GM12878 (cell line): ENCODE data around the gene MYO1E. TPM values are rescaled to one million over a fixed set of nuclear protein-coding genes. Genes with fewer than 3 reads are reported as not detected.

Experiments used
- BCLAF1 ChIP-seq: fragments of 450-650 bp; IDR thresholded peaks from 2 replicates; pipeline ENCODE4 v1.6.1; 2017; ENCODE audit warnings: antibody characterized with exemption, mild to moderate bottlenecking, moderate library complexity
- MTA3 ChIP-seq: IDR thresholded peaks from 2 replicates; pipeline ENCODE4 v1.6.1; 2012; ENCODE audit warnings: low read length, inconsistent platforms, borderline replicate concordance
- NR2C1 ChIP-seq: fragments of 450-650 bp; IDR thresholded peaks from 2 replicates; pipeline ENCODE4 v1.6.1; 2017; ENCODE audit warnings: antibody characterized with exemption, mild to moderate bottlenecking, moderate library complexity
- NR2C2 ChIP-seq: IDR thresholded peaks from 2 replicates; pipeline ENCODE4 v1.6.1; 2011; ENCODE audit warnings: borderline replicate concordance, low read depth; ENCODE audit not compliant: control insufficient read depth, insufficient read length
- POLR2AphosphoS2 ChIP-seq: IDR thresholded peaks from 2 replicates; pipeline ENCODE4 v1.6.1; 2011; ENCODE audit warnings: low read depth, mild to moderate bottlenecking, low read length, improper control_type of control experiment, moderate library complexity
- RBBP5 ChIP-seq: fragments of 200-600 bp; sonication (generic); conservative IDR thresholded peaks from 2 replicates; pipeline ENCODE4 v1.6.1; 2016
- RFX5 ChIP-seq: IDR thresholded peaks from 2 replicates; pipeline ENCODE4 v1.6.1; 2011; ENCODE audit warnings: low read depth, low read length, improper control_type of control experiment
- SREBF1 ChIP-seq: IDR thresholded peaks from 2 replicates; pipeline ENCODE4 v1.6.1; 2012; ENCODE audit warnings: mild to moderate bottlenecking, low read length
- SUPT20H ChIP-seq: IDR thresholded peaks from 2 replicates; pipeline ENCODE4 v1.6.1; 2011; ENCODE audit warnings: low read depth, mild to moderate bottlenecking, low read length, moderate library complexity, borderline replicate concordance; ENCODE audit not compliant: control insufficient read depth
- USF2 ChIP-seq: IDR thresholded peaks from 2 replicates; pipeline ENCODE4 v1.6.1; 2011; ENCODE audit warnings: low read depth, low read length, improper control_type of control experiment, borderline replicate concordance
- ZNF384 ChIP-seq: IDR thresholded peaks from 2 replicates; pipeline ENCODE4 v1.6.1; 2012; ENCODE audit warnings: low read depth, mild to moderate bottlenecking, low read length, improper control_type of control experiment, borderline replicate concordance
- polyA plus RNA-seq, 11 experiments: library from polyadenylated mRNA; depleted of rRNA in 4 of 11; unstranded in 6 of 11; stranded (reverse) in 5 of 11; fragments of >200 nt; fragmentation: Nextera tagmentation in 4 of 11; fragmentation: Illumina TruSeq in 1 of 11; extraction: Ambion mirVana in 4 of 11; extraction: Trizol in 1 of 11; gene quantifications; 1 replicate in 1 of 11; 2 replicates in 10 of 11; pipeline versions ENCODE4 v1.2.1 to v1.2.3, GENCODE V29; 2011 to 2016; ENCODE audit warnings: inconsistent platforms in 2 of 11, missing spikeins in 2 of 11, low read depth in 1 of 11
- total RNA-seq, 4 experiments: library from RNA; depleted of rRNA in 3 of 4; stranded (reverse); fragments of >200 nt in 3 of 4; fragmentation: Illumina TruSeq in 1 of 4; extraction: Trizol in 1 of 4; gene quantifications; 2 replicates each; pipeline versions ENCODE4 v1.2.1 to v1.2.3, GENCODE V29; 2013 to 2021

Gene MYO1E
- total and polyA plus RNA-seq, 10 of the 15 experiments (the other 5 are each of a cell fraction or from before 2014, with no cell fraction given) = 10.3 to 266 (median 64.9) TPM

- TF ChIP-seq BCLAF1 (no peak), NR2C1 (no peak), SREBF1 (no peak), RFX5 (no peak), RBBP5 (no peak), POLR2AphosphoS2 (no peak), SUPT20H (no peak), NR2C2 (no peak), MTA3 (no peak), ZNF384 (no peak), USF2 (no peak)
Observed at GRCh38 chr15:59252137-59252536, 120.5 kb downstream of the MYO1E start (continued).
